GM13976 (cell line): ENCODE data around the gene STX18.
A peak's percentile ranks its signal among the peaks of the same experiment; 100 is the strongest.

ENCODE experiments used
- DNase-seq: peaks from one replicate; pipeline ENCODE4 v3.0.0; 2012; ENCODE audit warnings: low spot score
- CTCF ChIP-seq: IDR thresholded peaks from 2 replicates; pipeline ENCODE4 v1.5.1; 2012; ENCODE audit warnings: borderline replicate concordance, mild to moderate bottlenecking; ENCODE audit not compliant: insufficient read depth; ENCODE audit errors: extremely low read depth, missing control alignments, control extremely low read depth
- in situ Hi-C: fragments of 300-500 bp; cut with MboI; formaldehyde crosslinking; loops from one replicate; pipeline ENCODE4 v1.12.0; 2022; ENCODE audit warnings: low sequenced_read_pairs, mixed read lengths, inconsistent platforms; ENCODE audit not compliant: unreplicated experiment

Gene STX18

GRCh38 chr4:4385729-4386295 lies 156.0 kb downstream of the STX18 start:
- in situ Hi-C loops = no loop called here
- no peak for DNase-seq
- TF ChIP-seq CTCF = no peak

GRCh38 chr4:4384837-4385236 lies 157.0 kb downstream of the STX18 start:
- TF ChIP-seq CTCF = peak; percentile 8
- in situ Hi-C loops = no loop called here
- no peak for DNase-seq

- no peak for DNase-seq
- TF ChIP-seq CTCF = no peak
- in situ Hi-C loops = no loop called here
These were observed 158.8 kb downstream of the STX18 start for GRCh38 chr4:4383085-4383484.

- no peak for DNase-seq
- no peak for TF ChIP-seq CTCF
- in situ Hi-C loops = no loop called here
These were observed 162.2 kb downstream of the STX18 start for GRCh38 chr4:4379540-4380087.

- TF ChIP-seq CTCF = no peak
- DNase-seq = no peak
- in situ Hi-C loops = no loop called here
These were observed 164.0 kb downstream of the STX18 start for GRCh38 chr4:4377732-4378460.

- no peak for TF ChIP-seq CTCF
- in situ Hi-C loops = no loop called here
- no peak for DNase-seq
These were observed 164.7 kb downstream of the STX18 start for GRCh38 chr4:4377191-4377590.
